Measurements from ENCODE around the gene HECW1. TPM values are rescaled to one million over a fixed set of nuclear protein-coding genes. Genes with fewer than 3 reads are reported as not detected.

HECW1 gene
- total RNA-seq, 1 donor from 2014 or later: 1.6 TPM

- Histone ChIP-seq H3K4me1 (no peaks in the 10 kb centered on the region), H3K27ac (no peak overlapping the region), H3K36me3 (no peaks in the 10 kb centered on the region), H3K4me3 (no peak overlapping the region), H3K9me3 (no peaks in the 10 kb centered on the region), H3K27me3 (no peaks in the 10 kb centered on the region)
- DNase-seq (no peak), ATAC-seq (no peak)
- TF ChIP-seq CTCF (IDR thresholded peaks at IDR 0.05): no peak
- intact Hi-C loops (cut with DNase I): no loop called here
Measured at GRCh38 chr7:43077285-43077684, 35.2 kb upstream of the HECW1 start.

GRCh38 chr7:43077732-43078391 lies 34.6 kb upstream of the HECW1 start:
- TF ChIP-seq CTCF (IDR thresholded peaks at IDR 0.05): no peak
- DNase-seq (no peak), ATAC-seq (no peak)

GRCh38 chr7:43078794-43079193 lies 33.7 kb upstream of the HECW1 start:
- no peaks in the 10 kb centered on the region for H3K4me1 ChIP-seq
- H3K27ac ChIP-seq: no peak overlapping the region
- no peaks in the 10 kb centered on the region for H3K36me3 ChIP-seq
- H3K27me3 ChIP-seq: no peaks in the 10 kb centered on the region
- no peak overlapping the region for H3K4me3 ChIP-seq
- intact Hi-C loops (cut with DNase I): no loop called here
- H3K9me3 ChIP-seq: no peaks in the 10 kb centered on the region
- DNase-seq (no peak), ATAC-seq (no peak)
- no peak for TF ChIP-seq CTCF (IDR thresholded peaks at IDR 0.05)

More at GRCh38 chr7:43077732-43078391, 34.6 kb upstream of the HECW1 start:
- H3K4me1 ChIP-seq: no peaks in the 10 kb centered on the region
- no peaks in the 10 kb centered on the region for H3K27me3 ChIP-seq
- no peak overlapping the region for H3K27ac ChIP-seq
- H3K36me3 ChIP-seq: no peaks in the 10 kb centered on the region
- intact Hi-C loops (cut with DNase I): no loop called here
- H3K9me3 ChIP-seq: no peaks in the 10 kb centered on the region
- H3K4me3 ChIP-seq: no peak overlapping the region

GRCh38 chr7:43081603-43082002 lies 30.8 kb upstream of the HECW1 start:
- H3K27ac ChIP-seq: no peak overlapping the region
- intact Hi-C loops (cut with DNase I): no loop called here

GRCh38 chr7:43083106-43083505 lies 29.3 kb upstream of the HECW1 start:
- DNase-seq (no peak), ATAC-seq (no peak)
- Histone ChIP-seq H3K27me3 (no peaks in the 10 kb centered on the region), H3K36me3 (no peaks in the 10 kb centered on the region), H3K27ac (no peak overlapping the region), H3K9me3 (no peaks in the 10 kb centered on the region), H3K4me3 (no peak overlapping the region), H3K4me1 (no peaks in the 10 kb centered on the region)
- intact Hi-C loops (cut with DNase I): no loop called here
- no peak for TF ChIP-seq CTCF (IDR thresholded peaks at IDR 0.05)

More at GRCh38 chr7:43081603-43082002, 30.8 kb upstream of the HECW1 start:
- ATAC-seq: no peak
- no peak for DNase-seq
- no peaks in the 10 kb centered on the region for H3K9me3 ChIP-seq
- H3K4me1 ChIP-seq: no peaks in the 10 kb centered on the region
- no peak overlapping the region for H3K4me3 ChIP-seq
- H3K27me3 ChIP-seq: no peaks in the 10 kb centered on the region
- TF ChIP-seq CTCF (IDR thresholded peaks at IDR 0.05): no peak
- H3K36me3 ChIP-seq: no peaks in the 10 kb centered on the region

- DNase-seq (no peak), ATAC-seq (no peak)
- H3K9me3 ChIP-seq: no peaks in the 10 kb centered on the region
- H3K4me3 ChIP-seq: no peak overlapping the region
- intact Hi-C loops (cut with DNase I): no loop called here
- no peak overlapping the region for H3K27ac ChIP-seq
- no peaks in the 10 kb centered on the region for H3K36me3 ChIP-seq
- no peaks in the 10 kb centered on the region for H3K4me1 ChIP-seq
- H3K27me3 ChIP-seq: no peaks in the 10 kb centered on the region
- no peak for TF ChIP-seq CTCF (IDR thresholded peaks at IDR 0.05)
Measured at GRCh38 chr7:43085017-43085416, 27.4 kb upstream of the HECW1 start.
